WTC11 (cell line): ENCODE data around the gene METRN.

Source experiments
- CBFB ChIP-seq: sonication (generic); formaldehyde crosslinking; IDR thresholded peaks from 2 replicates; pipeline ENCODE4 v1.8.1; 2022; ENCODE audit warnings: mild to moderate bottlenecking, low read depth, missing genetic modification reagents
- CTCF ChIP-seq: fragments of 200-600 bp; IDR thresholded peaks from 2 replicates; pipeline ENCODE4 v1.8.0; 2022; ENCODE audit warnings: antibody characterized with exemption
- JAZF1 ChIP-seq: fragments of 250-450 bp; sonication (Bioruptor Pico); IDR thresholded peaks from 2 replicates; pipeline ENCODE4 v1.9.0; 2021; ENCODE audit warnings: moderate library complexity, mild to moderate bottlenecking, inconsistent platforms
- MXD4 ChIP-seq: fragments of 250-450 bp; sonication (Bioruptor Pico); IDR thresholded peaks from 2 replicates; pipeline ENCODE4 v1.8.0; 2021; ENCODE audit warnings: mild to moderate bottlenecking, moderate library complexity, borderline replicate concordance
- USF1 ChIP-seq: sonication (generic); formaldehyde crosslinking; IDR thresholded peaks from 2 replicates; pipeline ENCODE4 v1.8.0; 2022; ENCODE audit warnings: mild to moderate bottlenecking, missing genetic modification reagents
- ZNF671 ChIP-seq: fragments of 250-450 bp; sonication (Bioruptor Pico); IDR thresholded peaks from 2 replicates; pipeline ENCODE4 v1.8.0; 2021; ENCODE audit warnings: mild to moderate bottlenecking

- TF ChIP-seq MXD4 (no peak), USF1 (CRISPR knock-in tag) (no peak), CTCF (no peak), JAZF1 (CRISPR knock-in tag) (no peak), ZNF671 (CRISPR knock-in tag) (no peak), CBFB (CRISPR knock-in tag) (no peak)
Measured at GRCh38 chr16:761625-762513, 47.0 kb downstream of the METRN start.
